WTC11 (cell line): ENCODE results near the gene E2F4. TPM values are rescaled to one million over a fixed set of nuclear protein-coding genes. Genes with fewer than 3 reads are reported as not detected.

Source experiments
- ATF1 ChIP-seq: sonication (generic); formaldehyde crosslinking; IDR thresholded peaks from 2 replicates; pipeline ENCODE4 v1.8.1; 2023; ENCODE audit warnings: mild to moderate bottlenecking, moderate library complexity, missing genetic modification reagents
- ATF6 ChIP-seq: sonication (generic); formaldehyde crosslinking; IDR thresholded peaks from 2 replicates; pipeline ENCODE4 v1.8.1; 2023; ENCODE audit warnings: mild to moderate bottlenecking, missing genetic modification reagents
- CREB1 ChIP-seq: sonication (generic); formaldehyde crosslinking; IDR thresholded peaks from 2 replicates; pipeline ENCODE4 v1.8.0; 2023; ENCODE audit warnings: mild to moderate bottlenecking, missing genetic modification reagents
- E2F4 ChIP-seq: sonication (generic); formaldehyde crosslinking; IDR thresholded peaks from 2 replicates; pipeline ENCODE4 v1.8.1; 2022; ENCODE audit warnings: low read depth, mild to moderate bottlenecking, moderate library complexity, missing genetic modification reagents, borderline replicate concordance
- ERG ChIP-seq: fragments of 250-450 bp; sonication (Bioruptor Pico); IDR thresholded peaks from 2 replicates; pipeline ENCODE4 v1.8.0; 2021; ENCODE audit warnings: mild to moderate bottlenecking
- FOXJ3 ChIP-seq: sonication (generic); formaldehyde crosslinking; IDR thresholded peaks from 2 replicates; pipeline ENCODE4 v1.9.0; 2021; ENCODE audit warnings: missing genetic modification reagents, mild to moderate bottlenecking, borderline replicate concordance
- HMGA2 ChIP-seq: fragments of 250-450 bp; sonication (Bioruptor Pico); IDR thresholded peaks from 2 replicates; pipeline ENCODE4 v1.4.0; 2021; ENCODE audit warnings: mild to moderate bottlenecking, moderate library complexity
- IRF1 ChIP-seq: sonication (generic); formaldehyde crosslinking; IDR thresholded peaks from 2 replicates; pipeline ENCODE4 v1.8.0; 2023; ENCODE audit warnings: missing genetic modification reagents
- KAT7 ChIP-seq: sonication (generic); formaldehyde crosslinking; IDR thresholded peaks from 2 replicates; pipeline ENCODE4 v1.8.1; 2023; ENCODE audit warnings: missing genetic modification reagents, mild to moderate bottlenecking, borderline replicate concordance
- NR2C2 ChIP-seq: sonication (generic); formaldehyde crosslinking; IDR thresholded peaks from 2 replicates; pipeline ENCODE4 v1.8.0; 2022; ENCODE audit warnings: mild to moderate bottlenecking, missing genetic modification reagents
- PRDM15 ChIP-seq: sonication (generic); formaldehyde crosslinking; IDR thresholded peaks from 2 replicates; pipeline ENCODE4 v1.8.0; 2022; ENCODE audit warnings: missing genetic modification reagents
- RELA ChIP-seq: sonication (generic); formaldehyde crosslinking; IDR thresholded peaks from 2 replicates; pipeline ENCODE4 v1.8.1; 2022; ENCODE audit warnings: missing genetic modification reagents, mild to moderate bottlenecking, borderline replicate concordance
- RORB ChIP-seq: fragments of 250-450 bp; sonication (Bioruptor Pico); IDR thresholded peaks from 2 replicates; pipeline ENCODE4 v1.9.0; 2021; ENCODE audit warnings: mild to moderate bottlenecking
- SMAD4 ChIP-seq: sonication (generic); formaldehyde crosslinking; IDR thresholded peaks from 2 replicates; pipeline ENCODE4 v1.8.0; 2022; ENCODE audit warnings: mild to moderate bottlenecking, missing genetic modification reagents
- SOX15 ChIP-seq: fragments of 250-450 bp; sonication (Bioruptor Pico); IDR thresholded peaks from 2 replicates; pipeline ENCODE4 v1.9.0; 2021; ENCODE audit warnings: mild to moderate bottlenecking
- TEAD1 ChIP-seq: sonication (generic); formaldehyde crosslinking; IDR thresholded peaks from 2 replicates; pipeline ENCODE4 v1.8.0; 2022; ENCODE audit warnings: mild to moderate bottlenecking, missing genetic modification reagents
- ZBTB43 ChIP-seq: sonication (generic); formaldehyde crosslinking; IDR thresholded peaks from 2 replicates; pipeline ENCODE4 v1.8.1; 2023; ENCODE audit warnings: mild to moderate bottlenecking, missing genetic modification reagents
- ZNF263 ChIP-seq: sonication (generic); formaldehyde crosslinking; IDR thresholded peaks from 2 replicates; pipeline ENCODE4 v1.8.1; 2022; ENCODE audit warnings: low read depth, mild to moderate bottlenecking, moderate library complexity, missing genetic modification reagents
- ZNF317 ChIP-seq: sonication (generic); formaldehyde crosslinking; IDR thresholded peaks from 2 replicates; pipeline ENCODE4 v1.8.1; 2023; ENCODE audit warnings: low read depth, mild to moderate bottlenecking, moderate library complexity, missing genetic modification reagents, borderline replicate concordance
- ZNF396 ChIP-seq: fragments of 250-450 bp; sonication (Bioruptor Pico); IDR thresholded peaks from 2 replicates; pipeline ENCODE4 v1.8.0; 2021; ENCODE audit warnings: mild to moderate bottlenecking, moderate library complexity, borderline replicate concordance
- ZNF416 ChIP-seq: fragments of 250-450 bp; sonication (Bioruptor Pico); IDR thresholded peaks from 2 replicates; pipeline ENCODE4 v1.9.0; 2021; ENCODE audit warnings: mild to moderate bottlenecking, inconsistent platforms
- ZNF425 ChIP-seq: fragments of 250-450 bp; sonication (Bioruptor Pico); conservative IDR thresholded peaks from 2 replicates; pipeline ENCODE4 v1.9.0; 2021; ENCODE audit warnings: mild to moderate bottlenecking
- ZSCAN18 ChIP-seq: fragments of 250-450 bp; sonication (Bioruptor Pico); IDR thresholded peaks from 2 replicates; pipeline ENCODE4 v2.1.2; 2022; ENCODE audit warnings: mild to moderate bottlenecking, moderate library complexity
- total RNA-seq: library from RNA; stranded (reverse); gene quantifications from 3 replicates; pipeline ENCODE4 v1.2.3, GENCODE V29; 2021

Gene E2F4
- total RNA-seq, 1 experiment from 2014 or later: 85.0 TPM

GRCh38 chr16:67184995-67185650 lies 6.8 kb upstream of the E2F4 start (continued):
- TF ChIP-seq ZNF416 (no peak), FOXJ3 (no peak), ATF6 (CRISPR knock-in tag) (no peak), PRDM15 (CRISPR knock-in tag) (peak; percentile 81), RELA (CRISPR knock-in tag) (no peak), CREB1 (CRISPR knock-in tag) (peak; percentile 67; the same call in 1 of the 2 replicates), ZSCAN18 (no peak), HMGA2 (CRISPR knock-in tag) (no peak), TEAD1 (CRISPR knock-in tag) (peak; percentile 85), ZNF425 (CRISPR knock-in tag) (no peak), ZBTB43 (no peak), ERG (CRISPR knock-in tag) (peak; percentile 86), RORB (CRISPR knock-in tag) (no peak), SMAD4 (CRISPR knock-in tag) (no peak; the same call in 1 of the 2 replicates), E2F4 (CRISPR knock-in tag) (no peak), NR2C2 (CRISPR knock-in tag) (peak; percentile 45; the same call in 1 of the 2 replicates), ATF1 (CRISPR knock-in tag) (peak; percentile 89; the same call in 1 of the 2 replicates), IRF1 (CRISPR knock-in tag) (no peak), ZNF317 (CRISPR knock-in tag) (no peak), KAT7 (no peak), ZNF396 (CRISPR knock-in tag) (no peak), SOX15 (CRISPR knock-in tag) (no peak), ZNF263 (CRISPR knock-in tag) (peak; percentile 59; the same call in 1 of the 2 replicates)
